HG03342 (cell line): ENCODE results near the gene IPMK.
A peak's percentile ranks its signal among the peaks of the same experiment; 100 is the strongest.

Experiments used
- ATAC-seq: cut with Tn5 transposase; IDR thresholded peaks from one replicate; pipeline ENCODE4 v1.9.1; 2021; ENCODE audit warnings: mild to moderate bottlenecking, moderate library complexity; ENCODE audit not compliant: unreplicated experiment

IPMK gene

GRCh38 chr10:58267713-58268453 is at the start of gene IPMK:
IPMK (minus strand) TSS chr10:58267894; CDS start chr10:58267611, 283 bp downstream.
- peak; percentile 63 for ATAC-seq

- ATAC-seq: no peak
Observed at GRCh38 chr10:58316874-58317273, 49.2 kb upstream of the IPMK start.

DNA sequence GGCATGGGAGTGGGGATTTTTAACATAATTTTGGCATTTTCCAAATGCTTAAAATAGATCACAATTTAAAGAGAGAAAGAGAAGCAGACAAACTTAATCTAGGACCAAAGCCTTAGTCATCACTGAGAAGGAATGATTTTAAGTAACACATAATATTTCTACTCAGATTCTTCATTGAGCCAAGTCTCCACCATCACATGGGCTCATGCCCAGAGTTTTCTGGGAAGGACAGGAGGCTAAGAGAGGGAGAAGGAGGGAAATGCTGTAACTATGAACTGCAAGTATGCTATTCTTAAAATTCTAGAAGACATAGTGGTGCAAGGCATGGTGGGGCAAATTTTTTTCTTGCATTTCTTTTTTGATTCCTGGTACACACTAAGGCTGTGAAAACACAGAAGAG is 43.3 kb upstream of the IPMK start:
- no peak for ATAC-seq

- ATAC-seq: no peak
Observed at GRCh38 chr10:58307676-58308075, 40.0 kb upstream of the IPMK start.

DNA sequence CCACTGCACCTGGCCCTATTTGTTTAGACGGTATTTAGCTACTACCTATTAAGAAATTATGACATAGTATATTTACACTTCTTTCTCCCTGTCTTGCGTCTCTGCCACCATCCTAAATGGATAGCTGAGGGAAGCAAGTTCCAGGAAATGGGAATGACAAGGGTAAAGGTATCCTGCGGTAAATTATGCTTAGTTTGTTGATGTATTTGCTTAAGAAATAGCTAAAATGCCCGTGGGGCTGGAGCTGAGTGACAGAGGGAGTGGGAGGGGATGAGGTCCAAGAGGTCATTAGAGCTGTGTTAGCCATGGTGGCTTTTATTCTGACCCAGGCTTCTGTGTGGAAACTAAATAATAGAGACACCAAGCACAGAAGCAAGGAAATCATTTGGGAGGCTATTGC is 38.1 kb upstream of the IPMK start:
- no peak for ATAC-seq

DNA sequence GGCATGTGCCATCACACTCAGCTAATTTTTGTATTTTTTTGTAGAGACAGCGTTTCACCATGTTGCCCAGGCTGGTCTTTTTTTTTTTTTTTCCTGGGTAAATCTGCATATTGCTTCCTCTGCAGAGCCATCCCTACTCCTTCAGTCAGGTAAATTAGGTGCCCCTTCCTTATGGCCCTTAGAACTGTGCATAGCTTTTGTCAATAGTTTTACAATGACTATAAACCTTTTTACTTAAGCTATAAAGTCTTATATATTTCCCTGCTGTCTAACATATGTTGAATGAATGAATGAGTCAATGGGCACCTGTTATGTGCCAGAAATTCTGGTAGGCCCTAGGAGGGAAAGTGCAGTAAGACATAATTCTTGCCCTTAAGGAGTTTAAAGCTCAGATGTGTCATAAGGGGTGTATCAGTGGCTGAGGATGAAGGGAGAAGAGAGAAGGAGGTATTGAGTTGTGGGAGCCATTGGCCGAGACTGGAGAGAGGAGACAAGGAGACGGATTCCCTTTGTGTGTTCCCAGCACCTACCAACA is 36.5 kb upstream of the IPMK start:
- ATAC-seq: no peak

DNA sequence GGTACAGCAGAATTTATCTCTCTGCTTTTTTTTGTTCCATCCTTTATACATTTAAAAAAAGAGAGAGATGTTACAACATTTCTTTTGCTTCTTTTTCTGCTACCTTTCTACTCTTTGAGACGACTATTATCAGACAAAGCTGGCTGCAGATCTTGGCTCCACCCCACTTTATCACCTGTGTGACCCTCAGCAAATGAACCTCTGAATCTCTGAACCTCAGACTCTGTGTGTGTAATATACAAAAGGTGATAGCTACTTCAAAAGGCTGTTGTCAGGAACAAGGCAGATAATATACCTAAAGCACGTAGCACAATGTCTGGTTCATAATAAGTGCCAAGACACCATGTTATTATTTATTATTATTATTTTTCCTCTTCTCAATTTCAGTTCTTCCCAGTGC is 34.6 kb upstream of the IPMK start:
- no peak for ATAC-seq

DNA sequence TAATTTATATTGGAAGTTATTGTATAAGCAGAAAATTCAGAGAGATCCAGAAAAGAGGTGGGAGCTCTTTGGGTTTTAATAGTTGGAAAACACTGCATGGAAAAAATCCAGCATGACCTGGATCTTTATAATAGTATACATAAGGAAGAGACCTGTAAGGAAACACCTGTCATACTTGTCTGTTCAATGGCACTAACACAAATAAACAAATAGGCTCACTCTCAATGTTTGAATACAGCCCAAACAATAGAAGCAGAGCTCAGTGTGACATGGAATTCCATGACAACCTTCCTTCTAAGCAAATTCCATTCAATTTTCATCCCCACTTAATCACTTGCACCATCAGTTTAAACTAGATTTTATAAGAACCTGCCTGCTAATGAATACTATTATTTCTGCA is 33.0 kb upstream of the IPMK start:
- no peak for ATAC-seq

- ATAC-seq: peak; percentile 94
Observed at GRCh38 chr10:58299580-58299979, 31.9 kb upstream of the IPMK start.

- ATAC-seq: no peak
Observed at GRCh38 chr10:58293989-58294388, 26.3 kb upstream of the IPMK start.

DNA sequence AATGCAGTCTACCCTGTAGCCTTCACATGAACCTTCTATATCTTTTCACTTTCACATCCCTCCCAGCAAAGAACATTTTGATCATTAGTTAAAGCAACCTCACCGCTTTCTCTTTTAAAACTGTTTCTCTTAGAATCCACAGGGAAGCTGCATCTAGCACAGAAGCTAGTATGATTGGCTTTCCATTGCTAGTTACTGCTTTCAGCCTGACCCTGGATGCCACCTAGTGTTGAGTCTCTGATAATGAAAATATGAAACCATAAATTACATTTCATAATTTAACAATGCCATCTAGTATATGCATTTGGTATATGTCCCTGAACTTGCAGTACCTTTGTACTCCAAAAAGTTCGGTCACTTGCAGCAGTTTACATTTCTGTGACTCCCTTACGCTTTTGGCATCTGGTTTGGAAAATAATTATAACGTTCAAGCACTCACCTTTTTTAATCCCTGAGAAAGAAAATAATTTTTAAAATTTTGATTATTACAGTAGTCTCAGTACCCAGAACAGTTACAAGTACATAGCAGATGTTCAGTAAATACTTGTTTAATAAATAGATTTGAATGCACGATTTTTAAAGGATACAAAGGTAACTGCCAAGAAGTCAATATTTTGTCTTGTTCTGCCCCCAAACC is 24.0 kb upstream of the IPMK start:
- ATAC-seq: peak; percentile 85

GRCh38 chr10:58282615-58283014 is 14.9 kb upstream of the IPMK start:
- peak; percentile 99 for ATAC-seq

- no peak for ATAC-seq
Observed at GRCh38 chr10:58281092-58281752, 13.5 kb upstream of the IPMK start.

DNA sequence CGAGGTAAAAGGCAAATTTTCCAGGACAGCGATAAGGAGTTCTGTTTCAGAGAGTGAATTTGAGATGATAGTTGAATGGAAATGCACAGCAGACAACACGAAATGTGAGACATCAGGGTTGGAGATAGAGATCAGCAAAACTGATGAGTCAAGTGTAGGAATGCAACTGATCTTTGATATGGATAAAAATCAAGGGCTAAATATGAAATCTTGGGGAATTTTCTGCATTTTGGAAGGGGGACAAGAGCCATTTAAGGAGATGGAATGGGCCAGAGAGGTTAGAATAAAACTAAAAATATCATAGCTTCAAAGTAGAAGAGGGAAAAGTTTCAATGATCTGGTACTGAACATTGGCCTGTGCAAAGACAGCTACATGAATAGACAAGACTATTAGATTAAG is 12.8 kb upstream of the IPMK start:
- ATAC-seq: no peak

- no peak for ATAC-seq
Observed at GRCh38 chr10:58278962-58279307, 11.2 kb upstream of the IPMK start.

- ATAC-seq: no peak
Observed at GRCh38 chr10:58278274-58278961, 10.7 kb upstream of the IPMK start.

- no peak for ATAC-seq
Observed at GRCh38 chr10:58275908-58276307, 8.2 kb upstream of the IPMK start.

GRCh38 chr10:58275261-58275660 is 7.6 kb upstream of the IPMK start:
- ATAC-seq: no peak

DNA sequence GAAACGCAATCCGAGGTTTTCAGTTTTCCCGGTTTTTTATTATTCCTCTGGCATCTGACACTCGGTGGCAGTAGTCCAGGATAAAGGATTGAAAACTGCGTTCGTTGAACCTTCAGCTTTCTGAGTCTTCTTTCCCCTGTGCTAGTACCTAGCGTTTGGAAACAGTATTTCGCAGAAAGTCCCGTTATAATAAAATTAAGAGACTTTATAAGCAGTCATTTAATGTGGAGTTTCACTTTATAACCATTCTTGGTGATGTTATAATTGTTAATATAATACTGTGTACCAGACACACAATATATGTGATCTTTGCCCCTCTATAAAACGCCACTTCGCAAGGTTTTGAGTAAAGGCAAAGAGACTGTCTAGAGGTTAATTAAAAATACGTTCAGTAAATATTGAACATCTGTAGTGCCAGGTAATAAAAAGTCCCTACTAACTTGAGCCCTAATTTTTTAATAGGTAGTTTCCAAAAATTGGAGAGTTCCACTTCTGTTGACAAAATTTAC is 2.1 kb upstream of the IPMK start:
- ATAC-seq: no peak

- peak; percentile 65 for ATAC-seq
Observed at GRCh38 chr10:58268946-58269781, 1.5 kb upstream of the IPMK start, which contains the start of gene CISD1. CISD1 (plus strand) TSS chr10:58269162; CDS start chr10:58269274, 112 bp downstream.
